NB4 (cell line): Measurements from ENCODE around the gene TBC1D1.

Experiments
- DNase-seq: peaks from one replicate; pipeline ENCODE4 v3.0.0; 2010; ENCODE audit warnings: low read depth
- H3K4me3 ChIP-seq: one replicate; pipeline ENCODE4 v1.5.1; 2011; ENCODE audit warnings: mild to moderate bottlenecking, low read depth, low read length, moderate library complexity
- CTCF ChIP-seq: IDR thresholded peaks from one replicate; pipeline ENCODE4 v1.5.1; 2012; ENCODE audit warnings: low read depth, low read length
- MAX ChIP-seq: IDR thresholded peaks from 2 replicates; pipeline ENCODE4 v1.6.1; 2011; ENCODE audit warnings: low read depth, low read length
- MYC ChIP-seq: IDR thresholded peaks from 2 replicates; pipeline ENCODE4 v1.6.1; 2011; ENCODE audit warnings: low read depth, low read length
- POLR2A ChIP-seq: IDR thresholded peaks from 2 replicates; pipeline ENCODE4 v1.6.1; 2011; ENCODE audit warnings: mild to moderate bottlenecking; ENCODE audit not compliant: insufficient read length; ENCODE audit errors: extremely low read depth

The TBC1D1 gene

GRCh38 chr4:37995981-37996775 is 105.3 kb downstream of the TBC1D1 start:
- DNase-seq: no peak
- TF ChIP-seq MAX (no peak), POLR2A (no peak), MYC (no peak), CTCF (no peak)
- H3K4me3 ChIP-seq: no peak overlapping the region

- H3K4me3 ChIP-seq: no peak overlapping the region
- no peak for TF ChIP-seq POLR2A
- no peak for TF ChIP-seq MYC
- no peak for TF ChIP-seq CTCF
- TF ChIP-seq MAX: no peak
- DNase-seq: no peak
These were observed 107.3 kb downstream of the TBC1D1 start for GRCh38 chr4:37998226-37998625.

GRCh38 chr4:37999000-37999716 is 108.3 kb downstream of the TBC1D1 start:
- DNase-seq: no peak
- TF ChIP-seq MAX (no peak), CTCF (no peak), MYC (no peak), POLR2A (no peak)
- no peak overlapping the region for H3K4me3 ChIP-seq

- TF ChIP-seq MYC (no peak), CTCF (no peak), MAX (no peak), POLR2A (no peak)
- H3K4me3 ChIP-seq: no peak overlapping the region
- no peak for DNase-seq
These were observed 109.1 kb downstream of the TBC1D1 start for GRCh38 chr4:37999965-38000364.

GRCh38 chr4:38001927-38002326 is 111.0 kb downstream of the TBC1D1 start:
- no peak overlapping the region for H3K4me3 ChIP-seq
- TF ChIP-seq POLR2A (no peak), CTCF (no peak), MYC (no peak), MAX (no peak)
- DNase-seq: no peak
